ENCODE results near the gene RXRA. TPM values are rescaled to one million over a fixed set of nuclear protein-coding genes. Genes with fewer than 3 reads are reported as not detected.

Gene RXRA
- polyA plus RNA-seq, 1 donor from 2014 or later, result 2.7 TPM

- no peak overlapping the region for H3K4me3 ChIP-seq (ENCODE audit: low read length)
- H3K27ac ChIP-seq (ENCODE audit: low read length), result no peak overlapping the region
- no peak overlapping the region for H2AFZ ChIP-seq (ENCODE audit: low read depth, low read length)
- no peak overlapping the region for H3K9ac ChIP-seq (ENCODE audit: low read length)
- H3K4me2 ChIP-seq (ENCODE audit: low read length), result no peak overlapping the region
- no peak for TF ChIP-seq TAF1 (IDR thresholded peaks at IDR 0.05; ENCODE audit: low read depth)
- H3K9me2 ChIP-seq (ENCODE audit: insufficient read depth, low read length), result no peaks in the 10 kb centered on the region
- no peaks in the 10 kb centered on the region for H3K79me2 ChIP-seq (replicated peaks; ENCODE audit: insufficient read depth, low read length)
- no peaks in the 10 kb centered on the region for H3F3A ChIP-seq (ENCODE audit: insufficient read depth, low read length, poor library complexity, severe bottlenecking)
- H3K9me3 ChIP-seq (ENCODE audit: low read length), result no peaks in the 10 kb centered on the region
- H4K20me1 ChIP-seq (ENCODE audit: insufficient read depth), result no peaks in the 10 kb centered on the region
- no peaks in the 10 kb centered on the region for H3K27me3 ChIP-seq (ENCODE audit: insufficient read depth, low read depth, low read length)
- H3K36me3 ChIP-seq (ENCODE audit: insufficient read depth, low read length), result no peaks in the 10 kb centered on the region
Measured at GRCh38 chr9:134289241-134289875, 36.9 kb upstream of the RXRA start.

DNA sequence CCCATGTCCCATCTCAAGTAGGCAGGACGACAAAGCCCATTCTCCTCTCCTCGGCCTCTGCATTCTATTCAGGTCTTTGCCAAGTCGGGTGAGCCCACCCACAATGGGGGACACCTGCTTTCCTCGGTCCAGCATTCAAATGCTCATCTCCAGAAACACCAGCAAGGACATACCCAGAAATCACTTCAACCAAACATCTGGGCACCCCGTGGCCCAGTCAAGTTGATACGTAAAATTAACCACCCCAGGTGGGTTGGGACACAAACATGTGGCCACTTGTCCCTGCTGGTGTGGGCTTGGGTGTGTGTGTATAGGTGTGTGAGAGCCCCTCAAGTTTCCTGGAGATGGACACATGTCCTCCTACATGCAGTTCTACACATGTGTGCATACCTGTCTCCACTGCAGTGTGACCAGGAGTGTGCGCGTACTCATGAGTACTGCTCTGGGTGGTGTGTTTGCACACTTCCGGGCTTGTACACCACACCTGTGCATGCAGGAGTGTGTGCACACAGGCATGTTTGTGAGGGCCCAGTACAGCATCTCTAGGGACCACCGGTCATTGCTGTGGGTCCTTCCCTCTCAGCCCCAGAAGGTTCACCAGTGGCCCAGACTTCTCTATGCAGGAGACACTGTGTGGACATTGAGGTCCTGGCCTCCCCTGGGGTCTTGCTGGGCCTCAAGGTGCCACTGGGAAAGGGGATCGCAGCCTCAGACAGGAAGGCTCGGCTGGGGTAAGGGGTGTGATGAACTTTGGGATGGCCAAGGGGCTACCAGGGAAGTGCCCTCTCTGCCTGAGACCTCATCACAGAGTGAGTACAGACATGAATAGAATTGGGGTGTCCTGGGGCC lies 35.4 kb upstream of the RXRA start:
- no peak overlapping the region for H3K4me3 ChIP-seq (ENCODE audit: low read length)
- no peak overlapping the region for H3K27ac ChIP-seq (ENCODE audit: low read length)
- no peaks in the 10 kb centered on the region for H3K9me3 ChIP-seq (ENCODE audit: low read length)
- H3K36me3 ChIP-seq (ENCODE audit: insufficient read depth, low read length), result no peaks in the 10 kb centered on the region
- no peak overlapping the region for H2AFZ ChIP-seq (ENCODE audit: low read depth, low read length)
- H3K9me2 ChIP-seq (ENCODE audit: insufficient read depth, low read length), result no peaks in the 10 kb centered on the region
- H3F3A ChIP-seq (ENCODE audit: insufficient read depth, low read length, poor library complexity, severe bottlenecking), result no peaks in the 10 kb centered on the region
- TF ChIP-seq TAF1 (IDR thresholded peaks at IDR 0.05; ENCODE audit: low read depth) (no peak), POLR2AphosphoS5 (IDR thresholded peaks at IDR 0.05) (no peak), SMC3 (conservative IDR thresholded peaks at IDR 0.05; ENCODE audit: poor library complexity) (no peak), REST (IDR thresholded peaks at IDR 0.05; ENCODE audit: borderline replicate concordance) (no peak)
- TF ChIP-seq, protein P1, sequence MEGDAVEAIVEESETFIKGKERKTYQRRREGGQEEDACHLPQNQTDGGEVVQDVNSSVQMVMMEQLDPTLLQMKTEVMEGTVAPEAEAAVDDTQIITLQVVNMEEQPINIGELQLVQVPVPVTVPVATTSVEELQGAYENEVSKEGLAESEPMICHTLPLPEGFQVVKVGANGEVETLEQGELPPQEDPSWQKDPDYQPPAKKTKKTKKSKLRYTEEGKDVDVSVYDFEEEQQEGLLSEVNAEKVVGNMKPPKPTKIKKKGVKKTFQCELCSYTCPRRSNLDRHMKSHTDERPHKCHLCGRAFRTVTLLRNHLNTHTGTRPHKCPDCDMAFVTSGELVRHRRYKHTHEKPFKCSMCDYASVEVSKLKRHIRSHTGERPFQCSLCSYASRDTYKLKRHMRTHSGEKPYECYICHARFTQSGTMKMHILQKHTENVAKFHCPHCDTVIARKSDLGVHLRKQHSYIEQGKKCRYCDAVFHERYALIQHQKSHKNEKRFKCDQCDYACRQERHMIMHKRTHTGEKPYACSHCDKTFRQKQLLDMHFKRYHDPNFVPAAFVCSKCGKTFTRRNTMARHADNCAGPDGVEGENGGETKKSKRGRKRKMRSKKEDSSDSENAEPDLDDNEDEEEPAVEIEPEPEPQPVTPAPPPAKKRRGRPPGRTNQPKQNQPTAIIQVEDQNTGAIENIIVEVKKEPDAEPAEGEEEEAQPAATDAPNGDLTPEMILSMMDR (IDR thresholded peaks at IDR 0.05; ENCODE audit: poor library complexity, severe bottlenecking), result no peak
- H3K79me2 ChIP-seq (replicated peaks; ENCODE audit: insufficient read depth, low read length), result no peaks in the 10 kb centered on the region
- no peaks in the 10 kb centered on the region for H3K27me3 ChIP-seq (ENCODE audit: insufficient read depth, low read depth, low read length)
- no peaks in the 10 kb centered on the region for H4K20me1 ChIP-seq (ENCODE audit: insufficient read depth)
- no peak overlapping the region for H3K9ac ChIP-seq (ENCODE audit: low read length)
- H3K4me2 ChIP-seq (ENCODE audit: low read length), result no peak overlapping the region

DNA sequence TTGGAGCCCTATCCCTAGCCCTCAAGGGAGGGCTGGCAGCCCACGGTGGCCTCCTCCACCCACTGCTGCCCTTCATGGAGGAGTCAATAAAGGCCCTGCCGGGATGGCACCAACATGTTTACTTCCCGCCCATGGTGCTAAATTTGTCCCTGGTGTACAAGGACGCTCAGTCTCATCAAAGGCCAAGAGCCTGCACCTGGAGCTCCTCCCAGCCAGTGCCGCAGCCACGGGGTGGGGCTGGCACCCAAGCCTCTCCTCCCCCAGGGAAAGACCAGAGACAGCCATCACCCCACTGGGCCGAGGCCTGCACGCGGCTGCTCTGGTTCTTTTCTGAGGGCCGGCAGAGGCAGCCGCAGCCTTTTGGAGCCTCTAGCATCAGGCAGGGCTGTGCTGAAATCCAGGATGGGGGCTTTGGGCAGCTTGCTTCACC lies 34.8 kb upstream of the RXRA start:
- Histone ChIP-seq H3K4me3 (ENCODE audit: low read length) (no peak overlapping the region), H4K20me1 (ENCODE audit: insufficient read depth) (no peaks in the 10 kb centered on the region), H3K4me2 (ENCODE audit: low read length) (no peak overlapping the region), H3K9ac (ENCODE audit: low read length) (no peak overlapping the region), H2AFZ (ENCODE audit: low read depth, low read length) (no peak overlapping the region), H3K79me2 (replicated peaks; ENCODE audit: insufficient read depth, low read length) (no peaks in the 10 kb centered on the region), H3F3A (ENCODE audit: insufficient read depth, low read length, poor library complexity, severe bottlenecking) (no peaks in the 10 kb centered on the region), H3K9me3 (ENCODE audit: low read length) (no peaks in the 10 kb centered on the region), H3K9me2 (ENCODE audit: insufficient read depth, low read length) (no peaks in the 10 kb centered on the region), H3K27me3 (ENCODE audit: insufficient read depth, low read depth, low read length) (no peaks in the 10 kb centered on the region), H3K27ac (ENCODE audit: low read length) (no peak overlapping the region), H3K36me3 (ENCODE audit: insufficient read depth, low read length) (no peaks in the 10 kb centered on the region)
- no peak for TF ChIP-seq RAD21 (conservative IDR thresholded peaks at IDR 0.05)
- no peak for TF ChIP-seq TAF1 (IDR thresholded peaks at IDR 0.05; ENCODE audit: low read depth)
- no peak for TF ChIP-seq SMC3 (conservative IDR thresholded peaks at IDR 0.05; ENCODE audit: poor library complexity)
- TF ChIP-seq POLR2AphosphoS5 (IDR thresholded peaks at IDR 0.05), result no peak
- TF ChIP-seq MXI1 (conservative IDR thresholded peaks at IDR 0.05; ENCODE audit: poor library complexity, severe bottlenecking), result no peak
- no peak for TF ChIP-seq EZH2 (IDR thresholded peaks at IDR 0.05; ENCODE audit: borderline replicate concordance, insufficient read depth, low read length, poor library complexity, severe bottlenecking)
- TF ChIP-seq EP300 (conservative IDR thresholded peaks at IDR 0.05; ENCODE audit: poor library complexity, severe bottlenecking), result no peak
